ENCODE data around the gene UNC80. TPM values are rescaled to one million over a fixed set of nuclear protein-coding genes. Genes with fewer than 3 reads are reported as not detected.
"Not testable (repeated sequence)": the region's sequence is repeated elsewhere in the genome, so short reads cannot be mapped to it uniquely, and the experiment has no call there.

UNC80 gene
- total RNA-seq, 1 experiment from 2014 or later = not detected

DNA sequence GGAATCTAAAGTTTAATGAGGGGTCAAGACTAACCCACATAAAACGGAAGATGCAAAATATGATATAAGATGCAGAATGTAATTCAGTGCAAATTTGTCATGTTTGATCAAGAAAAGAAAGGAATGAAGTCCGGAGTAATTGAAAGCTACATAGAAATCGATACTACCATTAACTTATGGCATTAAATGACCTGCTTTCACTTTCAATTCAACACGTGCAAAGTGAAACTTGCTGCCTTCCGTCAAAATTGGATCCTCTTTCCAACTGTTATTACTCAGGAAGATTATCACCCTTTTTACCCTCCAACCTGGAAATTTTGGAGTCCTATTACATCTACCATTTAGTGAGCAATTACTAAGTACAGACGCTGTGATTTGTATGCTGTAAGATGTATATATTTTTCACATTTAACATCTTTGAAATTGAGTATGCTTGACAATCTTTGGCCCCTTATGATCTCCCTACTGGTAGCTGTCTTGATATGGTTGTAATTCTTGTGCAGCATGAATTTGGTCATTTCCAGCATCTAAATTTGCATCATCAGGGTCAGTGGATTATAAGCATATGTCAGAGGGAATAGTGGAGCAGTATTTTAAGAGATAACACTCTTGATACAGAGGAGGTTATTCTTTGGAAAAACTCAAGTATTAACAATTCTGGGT is 18.6 kb downstream of the UNC80 start:
- no peak for DNase-seq
- H3K27ac ChIP-seq = no peak overlapping the region
- H3K79me2 ChIP-seq (ENCODE audit: low read depth) = no peaks in the 10 kb centered on the region
- no TSS peak for BruUV-seq (replicated peaks)
- intact Hi-C loops (cut with micrococcal nuclease; ENCODE audit: unreplicated experiment) = no loop called here
- POLR2A ChIA-PET (ENCODE audit: unreplicated experiment) = no interaction called here
- no peaks in the 10 kb centered on the region; the same call in 1 of the 2 replicates for H3K4me1 ChIP-seq (replicated peaks; ENCODE audit: insufficient read depth)
- H3K4me2 ChIP-seq = peak overlapping the region; percentile 61
- no peaks in the 10 kb centered on the region for H3K9me3 ChIP-seq (ENCODE audit: insufficient read depth, low read depth)
- CTCF ChIA-PET = interaction anchor here (0.7 kb wide), 1 partner anchor 637 kb away, joined by 3 read pairs; no protein-coding TSS in a partner anchor
- no peaks in the 10 kb centered on the region for H3K36me3 ChIP-seq (ENCODE audit: low read depth)
- no peaks in the 10 kb centered on the region for H4K20me1 ChIP-seq (ENCODE audit: insufficient read depth)
- no peaks in the 10 kb centered on the region for H3K9me2 ChIP-seq (ENCODE audit: insufficient read depth)
- peak overlapping the region; percentile 40; the same call in 1 of the 2 replicates for H3K4me3 ChIP-seq
- peak overlapping the region; percentile 67; the same call in 1 of the 2 replicates for H2AFZ ChIP-seq
- no peaks in the 10 kb centered on the region for H3F3A ChIP-seq (ENCODE audit: insufficient read depth, low read depth)
- H3K27me3 ChIP-seq (ENCODE audit: insufficient read depth, low read depth) = no peaks in the 10 kb centered on the region
- TF ChIP-seq, protein P1, sequence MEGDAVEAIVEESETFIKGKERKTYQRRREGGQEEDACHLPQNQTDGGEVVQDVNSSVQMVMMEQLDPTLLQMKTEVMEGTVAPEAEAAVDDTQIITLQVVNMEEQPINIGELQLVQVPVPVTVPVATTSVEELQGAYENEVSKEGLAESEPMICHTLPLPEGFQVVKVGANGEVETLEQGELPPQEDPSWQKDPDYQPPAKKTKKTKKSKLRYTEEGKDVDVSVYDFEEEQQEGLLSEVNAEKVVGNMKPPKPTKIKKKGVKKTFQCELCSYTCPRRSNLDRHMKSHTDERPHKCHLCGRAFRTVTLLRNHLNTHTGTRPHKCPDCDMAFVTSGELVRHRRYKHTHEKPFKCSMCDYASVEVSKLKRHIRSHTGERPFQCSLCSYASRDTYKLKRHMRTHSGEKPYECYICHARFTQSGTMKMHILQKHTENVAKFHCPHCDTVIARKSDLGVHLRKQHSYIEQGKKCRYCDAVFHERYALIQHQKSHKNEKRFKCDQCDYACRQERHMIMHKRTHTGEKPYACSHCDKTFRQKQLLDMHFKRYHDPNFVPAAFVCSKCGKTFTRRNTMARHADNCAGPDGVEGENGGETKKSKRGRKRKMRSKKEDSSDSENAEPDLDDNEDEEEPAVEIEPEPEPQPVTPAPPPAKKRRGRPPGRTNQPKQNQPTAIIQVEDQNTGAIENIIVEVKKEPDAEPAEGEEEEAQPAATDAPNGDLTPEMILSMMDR (conservative IDR thresholded peaks at IDR 0.05) = no peak
- TF ChIP-seq EZH2 (IDR thresholded peaks at IDR 0.05; ENCODE audit: low read depth) = no peak

DNA sequence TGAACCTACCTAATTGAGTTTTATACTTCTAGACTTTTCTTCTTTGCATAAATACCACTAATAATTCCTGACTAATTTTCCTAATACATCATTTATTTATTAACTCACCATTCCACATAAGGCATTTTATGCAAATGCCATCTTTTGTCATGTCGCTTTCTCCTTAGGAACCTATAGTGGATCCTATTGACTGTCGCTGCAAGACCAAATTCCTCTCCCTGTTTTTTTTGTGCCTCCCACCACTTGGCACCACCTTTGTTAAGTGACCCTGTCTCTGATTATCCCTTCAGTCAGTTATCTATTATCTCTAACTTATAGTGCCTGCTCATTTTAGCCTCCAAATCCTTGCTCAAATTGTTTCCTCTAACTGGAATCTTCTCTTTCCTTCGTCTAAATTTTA is 19.5 kb downstream of the UNC80 start:
- Histone ChIP-seq H2AFZ (no peak overlapping the region), H3F3A (ENCODE audit: insufficient read depth, low read depth) (no peaks in the 10 kb centered on the region), H3K36me3 (ENCODE audit: low read depth) (no peaks in the 10 kb centered on the region), H4K20me1 (ENCODE audit: insufficient read depth) (no peaks in the 10 kb centered on the region), H3K27me3 (ENCODE audit: insufficient read depth, low read depth) (no peaks in the 10 kb centered on the region), H3K79me2 (ENCODE audit: low read depth) (no peaks in the 10 kb centered on the region), H3K4me3 (no peak overlapping the region), H3K9me3 (ENCODE audit: insufficient read depth, low read depth) (no peaks in the 10 kb centered on the region), H3K9me2 (ENCODE audit: insufficient read depth) (no peaks in the 10 kb centered on the region), H3K4me2 (no peak overlapping the region), H3K4me1 (replicated peaks; ENCODE audit: insufficient read depth) (no peaks in the 10 kb centered on the region; the same call in 1 of the 2 replicates), H3K27ac (no peak overlapping the region)
- POLR2A ChIA-PET (ENCODE audit: unreplicated experiment) = no interaction called here
- DNase-seq = no peak
- BruUV-seq (replicated peaks) = no TSS peak
- CTCF ChIA-PET = no interaction called here
- intact Hi-C loops (cut with micrococcal nuclease; ENCODE audit: unreplicated experiment) = no loop called here
- TF ChIP-seq, protein P1 (conservative IDR thresholded peaks at IDR 0.05) = no peak
- TF ChIP-seq EZH2 (IDR thresholded peaks at IDR 0.05; ENCODE audit: low read depth) = no peak

DNA sequence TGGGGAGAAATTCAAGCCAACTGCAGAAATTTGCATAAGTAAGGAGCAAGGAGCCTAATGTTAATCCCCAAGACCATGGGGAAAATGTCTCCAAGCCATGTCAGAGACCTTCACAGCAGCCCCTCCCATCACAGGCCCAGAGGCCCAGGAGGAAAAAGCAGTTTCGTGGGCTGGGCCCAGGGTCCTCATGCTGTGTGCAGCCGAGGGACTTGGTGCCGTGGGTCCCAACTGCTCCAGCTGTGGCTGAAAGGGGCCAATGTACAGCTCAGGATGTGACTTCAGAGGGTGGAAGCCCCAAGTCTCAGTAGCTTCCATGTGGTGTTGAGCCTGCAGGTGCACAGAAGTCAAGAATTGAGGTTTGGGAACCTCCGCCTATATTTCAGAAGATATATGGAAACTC is 23.8 kb downstream of the UNC80 start:
- BruUV-seq (replicated peaks); CTCF ChIA-PET: not testable (repeated sequence)

GRCh38 chr2:209805351-209805750 is 33.7 kb downstream of the UNC80 start:
- H4K20me1 ChIP-seq (ENCODE audit: insufficient read depth) = no peaks in the 10 kb centered on the region
- no peaks in the 10 kb centered on the region for H3K9me3 ChIP-seq (ENCODE audit: insufficient read depth, low read depth)
- H2AFZ ChIP-seq = no peak overlapping the region
- no peaks in the 10 kb centered on the region for H3K27me3 ChIP-seq (ENCODE audit: insufficient read depth, low read depth)
- CTCF ChIA-PET = no interaction called here
- H3K4me2 ChIP-seq = no peak overlapping the region
- no peak for DNase-seq
- no peaks in the 10 kb centered on the region for H3K79me2 ChIP-seq (ENCODE audit: low read depth)
- POLR2A ChIA-PET (ENCODE audit: unreplicated experiment) = interaction anchor here (0.7 kb wide), 1 partner anchor 10 kb away, joined by 8 read pairs; no protein-coding TSS in a partner anchor
- intact Hi-C loops (cut with micrococcal nuclease; ENCODE audit: unreplicated experiment) = no loop called here
- no TSS peak for BruUV-seq (replicated peaks)
- H3K36me3 ChIP-seq (ENCODE audit: low read depth) = no peaks in the 10 kb centered on the region
- no peak overlapping the region for H3K4me3 ChIP-seq
- no peak for TF ChIP-seq EZH2 (IDR thresholded peaks at IDR 0.05; ENCODE audit: low read depth)
- TF ChIP-seq, protein P1 (conservative IDR thresholded peaks at IDR 0.05) = no peak
- H3K9me2 ChIP-seq (ENCODE audit: insufficient read depth) = no peaks in the 10 kb centered on the region
- H3K27ac ChIP-seq = no peak overlapping the region
- no peaks in the 10 kb centered on the region for H3K4me1 ChIP-seq (replicated peaks; ENCODE audit: insufficient read depth)
- no peaks in the 10 kb centered on the region for H3F3A ChIP-seq (ENCODE audit: insufficient read depth, low read depth)

More for the DNA sequence above, 23.8 kb downstream of the UNC80 start:
- H3K4me2 ChIP-seq; H2AFZ ChIP-seq; H3K27ac ChIP-seq; DNase-seq; H3K27me3 ChIP-seq (ENCODE audit: insufficient read depth, low read depth); H3K79me2 ChIP-seq (ENCODE audit: low read depth); H3K9me3 ChIP-seq (ENCODE audit: insufficient read depth, low read depth); H3K4me3 ChIP-seq; POLR2A ChIA-PET (ENCODE audit: unreplicated experiment); H3K36me3 ChIP-seq (ENCODE audit: low read depth); H4K20me1 ChIP-seq (ENCODE audit: insufficient read depth); H3K4me1 ChIP-seq (replicated peaks; ENCODE audit: insufficient read depth); H3F3A ChIP-seq (ENCODE audit: insufficient read depth, low read depth); intact Hi-C loops (cut with micrococcal nuclease; ENCODE audit: unreplicated experiment); H3K9me2 ChIP-seq (ENCODE audit: insufficient read depth): not testable (repeated sequence)

All from PC-9 (cell line).